Measurements from ENCODE around the gene ASXL1. TPM values are rescaled to one million over a fixed set of nuclear protein-coding genes. Genes with fewer than 3 reads are reported as not detected.

Gene ASXL1
- polyA plus RNA-seq, 1 donor (not counting 4 experiments of a cell fraction or from before 2014, with no cell fraction given), result 20.0 TPM

DNA sequence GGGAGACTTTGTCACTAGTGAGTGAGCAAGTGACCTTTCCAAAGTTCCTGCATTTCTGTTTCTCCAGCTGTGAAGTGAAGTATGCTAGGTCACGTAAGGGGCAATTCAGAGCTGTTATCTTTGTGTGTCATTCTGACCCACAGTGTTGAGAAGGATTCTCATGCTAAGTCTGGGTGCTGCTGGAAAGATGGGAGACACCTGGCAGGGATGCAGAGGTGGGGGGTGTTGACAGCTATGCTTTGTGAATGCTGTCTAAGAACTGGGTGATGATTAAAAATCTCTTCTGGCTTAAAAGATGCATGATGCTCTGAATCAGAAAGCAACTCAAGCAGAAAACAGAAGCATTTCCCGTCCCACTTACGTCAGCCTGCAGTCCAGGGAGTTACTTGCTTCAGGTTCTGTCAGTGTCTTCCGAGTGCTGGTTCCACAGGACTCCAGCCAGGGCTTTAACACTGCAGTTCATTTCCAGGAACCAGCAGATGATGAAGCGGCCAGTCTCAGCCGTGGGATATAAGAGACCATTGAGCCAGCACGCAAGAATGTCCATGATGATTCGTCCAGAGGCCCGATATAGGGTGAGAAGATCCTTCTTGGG lies 30.9 kb upstream of the ASXL1 start:
- H3K9me3 ChIP-seq (ENCODE audit: control insufficient read depth, low read depth, low read length), result no peaks in the 10 kb centered on the region
- H3K27ac ChIP-seq (ENCODE audit: control insufficient read depth, insufficient read depth, low read length), result no peak overlapping the region
- H3K27me3 ChIP-seq (ENCODE audit: control insufficient read depth, extremely low read depth, insufficient read depth, low read length), result no peaks in the 10 kb centered on the region
- no peaks in the 10 kb centered on the region for H3K79me2 ChIP-seq (ENCODE audit: control insufficient read depth, insufficient read depth, low read length)
- dilution Hi-C loops (cut with MboI; ENCODE audit: extremely low pct_ligation_motif_present, low sequenced_read_pairs), result no loop called here
- no peak overlapping the region for H3K9ac ChIP-seq (ENCODE audit: control insufficient read depth, extremely low read depth, insufficient read depth, low read length)
- peaks cover 6% of the 10 kb centered on the region for H3K9me1 ChIP-seq (ENCODE audit: control insufficient read depth, extremely low read depth, insufficient read depth, low read length)
- DNase-seq (ENCODE audit: low read depth, low spot score) (no peak), FAIRE-seq (no peak)
- peaks cover 7 to 17% of the 10 kb centered on the region in 2 experiments for H3K36me3 ChIP-seq (ENCODE audit: control insufficient read depth in 2 of 2, extremely low read depth in 1 of 2, insufficient read depth in 2 of 2, low read length in 2 of 2)
- H3K4me1 ChIP-seq (ENCODE audit: control insufficient read depth, extremely low read depth, insufficient read depth, low read length), result peaks cover 18% of the 10 kb centered on the region
- H4K20me1 ChIP-seq (ENCODE audit: control insufficient read depth, extremely low read depth, insufficient read depth, low read length), result no peaks in the 10 kb centered on the region
- no peak overlapping the region for H3K4me3 ChIP-seq (ENCODE audit: control insufficient read depth in 2 of 3, extremely low read depth in 1 of 3, insufficient read depth in 2 of 3, low read depth in 1 of 3, low read length in 3 of 3)
- no peak overlapping the region for H3K4me2 ChIP-seq (ENCODE audit: control insufficient read depth, extremely low read depth, insufficient read depth, low read depth, low read length)
- H2AFZ ChIP-seq (ENCODE audit: control insufficient read depth, low read length), result no peak overlapping the region
- TF ChIP-seq, protein P1, sequence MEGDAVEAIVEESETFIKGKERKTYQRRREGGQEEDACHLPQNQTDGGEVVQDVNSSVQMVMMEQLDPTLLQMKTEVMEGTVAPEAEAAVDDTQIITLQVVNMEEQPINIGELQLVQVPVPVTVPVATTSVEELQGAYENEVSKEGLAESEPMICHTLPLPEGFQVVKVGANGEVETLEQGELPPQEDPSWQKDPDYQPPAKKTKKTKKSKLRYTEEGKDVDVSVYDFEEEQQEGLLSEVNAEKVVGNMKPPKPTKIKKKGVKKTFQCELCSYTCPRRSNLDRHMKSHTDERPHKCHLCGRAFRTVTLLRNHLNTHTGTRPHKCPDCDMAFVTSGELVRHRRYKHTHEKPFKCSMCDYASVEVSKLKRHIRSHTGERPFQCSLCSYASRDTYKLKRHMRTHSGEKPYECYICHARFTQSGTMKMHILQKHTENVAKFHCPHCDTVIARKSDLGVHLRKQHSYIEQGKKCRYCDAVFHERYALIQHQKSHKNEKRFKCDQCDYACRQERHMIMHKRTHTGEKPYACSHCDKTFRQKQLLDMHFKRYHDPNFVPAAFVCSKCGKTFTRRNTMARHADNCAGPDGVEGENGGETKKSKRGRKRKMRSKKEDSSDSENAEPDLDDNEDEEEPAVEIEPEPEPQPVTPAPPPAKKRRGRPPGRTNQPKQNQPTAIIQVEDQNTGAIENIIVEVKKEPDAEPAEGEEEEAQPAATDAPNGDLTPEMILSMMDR (optimal IDR thresholded peaks at IDR 0.05 in 1 of 3, IDR thresholded peaks at IDR 0.05 in 1 of 3, conservative IDR thresholded peaks at IDR 0.05 in 1 of 3; ENCODE audit: extremely low read depth in 1 of 3, insufficient read depth in 2 of 3, low read length in 3 of 3), result no peak
- no peak for TF ChIP-seq EZH2 (IDR thresholded peaks at IDR 0.05; ENCODE audit: low read length)

DNA sequence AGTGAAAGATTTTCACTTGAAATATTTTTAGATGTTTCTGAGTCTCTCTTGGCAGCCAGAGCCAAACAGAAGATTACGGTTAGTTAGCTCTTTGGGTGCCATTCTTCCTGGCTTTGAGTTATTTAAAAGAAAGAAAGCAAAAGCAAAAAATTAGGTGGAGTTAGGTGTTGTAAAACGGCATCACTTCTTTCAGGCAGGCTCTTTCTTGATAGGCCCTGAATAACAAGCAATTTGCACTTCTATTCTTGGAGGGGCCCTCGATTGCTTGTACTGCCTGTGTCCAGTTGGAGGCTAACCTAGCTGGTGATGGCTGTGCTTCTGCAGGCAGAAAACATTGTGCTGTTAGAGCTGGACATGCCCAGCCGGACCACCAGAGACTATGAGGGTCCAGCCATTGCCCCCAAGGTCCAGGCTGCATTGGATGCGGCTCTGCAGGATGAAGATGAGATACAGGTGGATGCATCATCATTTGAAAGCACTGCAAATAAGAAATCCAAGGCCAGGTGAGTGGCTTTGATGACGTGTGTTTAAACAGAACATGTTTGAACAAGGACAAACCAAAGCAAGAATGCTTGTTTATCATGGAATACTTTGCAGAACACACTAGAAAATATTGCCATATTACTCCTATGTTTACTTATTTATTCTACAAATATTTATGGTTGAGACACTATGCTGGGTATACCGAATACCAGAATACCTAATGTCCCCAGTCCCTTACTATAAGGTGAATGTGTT lies 28.1 kb upstream of the ASXL1 start:
- dilution Hi-C loops (cut with MboI; ENCODE audit: extremely low pct_ligation_motif_present, low sequenced_read_pairs), result no loop called here
- FAIRE-seq (no peak), DNase-seq (ENCODE audit: low read depth, low spot score) (no peak)
- H3K36me3 ChIP-seq (ENCODE audit: control insufficient read depth in 2 of 2, extremely low read depth in 1 of 2, insufficient read depth in 2 of 2, low read length in 2 of 2), result peaks cover 7 to 24% of the 10 kb centered on the region in 2 experiments
- no peaks in the 10 kb centered on the region for H3K27me3 ChIP-seq (ENCODE audit: control insufficient read depth, extremely low read depth, insufficient read depth, low read length)
- no peak overlapping the region for H2AFZ ChIP-seq (ENCODE audit: control insufficient read depth, low read length)
- H3K9ac ChIP-seq (ENCODE audit: control insufficient read depth, extremely low read depth, insufficient read depth, low read length), result no peak overlapping the region
- H3K27ac ChIP-seq (ENCODE audit: control insufficient read depth, insufficient read depth, low read length), result no peak overlapping the region
- no peaks in the 10 kb centered on the region for H4K20me1 ChIP-seq (ENCODE audit: control insufficient read depth, extremely low read depth, insufficient read depth, low read length)
- H3K9me3 ChIP-seq (ENCODE audit: control insufficient read depth, low read depth, low read length), result no peaks in the 10 kb centered on the region
- no peaks in the 10 kb centered on the region for H3K79me2 ChIP-seq (ENCODE audit: control insufficient read depth, insufficient read depth, low read length)
- H3K4me3 ChIP-seq (ENCODE audit: control insufficient read depth in 2 of 3, extremely low read depth in 1 of 3, insufficient read depth in 2 of 3, low read depth in 1 of 3, low read length in 3 of 3), result no peak overlapping the region
- H3K4me2 ChIP-seq (ENCODE audit: control insufficient read depth, extremely low read depth, insufficient read depth, low read depth, low read length), result no peak overlapping the region
- peaks cover 6% of the 10 kb centered on the region for H3K9me1 ChIP-seq (ENCODE audit: control insufficient read depth, extremely low read depth, insufficient read depth, low read length)
- no peak for TF ChIP-seq EZH2 (IDR thresholded peaks at IDR 0.05; ENCODE audit: low read length)
- TF ChIP-seq, protein P1 (optimal IDR thresholded peaks at IDR 0.05 in 1 of 3, IDR thresholded peaks at IDR 0.05 in 1 of 3, conservative IDR thresholded peaks at IDR 0.05 in 1 of 3; ENCODE audit: extremely low read depth in 1 of 3, insufficient read depth in 2 of 3, low read length in 3 of 3), result no peak
- H3K4me1 ChIP-seq (ENCODE audit: control insufficient read depth, extremely low read depth, insufficient read depth, low read length), result peaks cover 27% of the 10 kb centered on the region

Measured in keratinocyte (primary cell).